Measurements from ENCODE around the gene CKM. TPM values are rescaled to one million over a fixed set of nuclear protein-coding genes. Genes with fewer than 3 reads are reported as not detected.

CKM gene
- total RNA-seq, 1 donor: 0.43 TPM

- no peak overlapping the region for H3K4me3 ChIP-seq (ENCODE audit: low read depth, low read length)
- DNase-seq (ENCODE audit: low read depth): no peak
- TF ChIP-seq CTCF (IDR thresholded peaks at IDR 0.05; ENCODE audit: insufficient read depth, low read depth, low read length): no peak
Measured at GRCh38 chr19:45362291-45362690, 39.6 kb upstream of the CKM start.

- no peak for TF ChIP-seq CTCF (IDR thresholded peaks at IDR 0.05; ENCODE audit: insufficient read depth, low read depth, low read length)
- no peak for DNase-seq (ENCODE audit: low read depth)
- no peak overlapping the region for H3K4me3 ChIP-seq (ENCODE audit: low read depth, low read length)
Measured at GRCh38 chr19:45361608-45362007, 38.9 kb upstream of the CKM start.

- no peak for TF ChIP-seq CTCF (IDR thresholded peaks at IDR 0.05; ENCODE audit: insufficient read depth, low read depth, low read length)
- no peak overlapping the region for H3K4me3 ChIP-seq (ENCODE audit: low read depth, low read length)
- no peak for DNase-seq (ENCODE audit: low read depth)
Measured at GRCh38 chr19:45358213-45358792, 35.6 kb upstream of the CKM start.

GRCh38 chr19:45357445-45357783 is 34.7 kb upstream of the CKM start:
- no peak for DNase-seq (ENCODE audit: low read depth)
- H3K4me3 ChIP-seq (ENCODE audit: low read depth, low read length): no peak overlapping the region
- no peak for TF ChIP-seq CTCF (IDR thresholded peaks at IDR 0.05; ENCODE audit: insufficient read depth, low read depth, low read length)

GRCh38 chr19:45356760-45357444 is 34.2 kb upstream of the CKM start:
- DNase-seq (ENCODE audit: low read depth): no peak

GRCh38 chr19:45355910-45356309 is 33.2 kb upstream of the CKM start:
- TF ChIP-seq CTCF (IDR thresholded peaks at IDR 0.05; ENCODE audit: insufficient read depth, low read depth, low read length): no peak
- no peak overlapping the region for H3K4me3 ChIP-seq (ENCODE audit: low read depth, low read length)
- no peak for DNase-seq (ENCODE audit: low read depth)

More at GRCh38 chr19:45356760-45357444, 34.2 kb upstream of the CKM start:
- TF ChIP-seq CTCF (IDR thresholded peaks at IDR 0.05; ENCODE audit: insufficient read depth, low read depth, low read length): no peak
- H3K4me3 ChIP-seq (ENCODE audit: low read depth, low read length): no peak overlapping the region

- no peak for TF ChIP-seq CTCF (IDR thresholded peaks at IDR 0.05; ENCODE audit: insufficient read depth, low read depth, low read length)
- no peak overlapping the region for H3K4me3 ChIP-seq (ENCODE audit: low read depth, low read length)
- DNase-seq (ENCODE audit: low read depth): no peak
Measured at GRCh38 chr19:45355402-45355801, 32.7 kb upstream of the CKM start.
